H9 (cell line): ENCODE measurements around the gene COPS8. TPM values are rescaled to one million over a fixed set of nuclear protein-coding genes. Genes with fewer than 3 reads are reported as not detected.

ENCODE experiments used
- DNase-seq: peaks from one replicate; pipeline ENCODE4 v3.0.0-alpha.2; 2017
- H2AFZ ChIP-seq: one replicate; pipeline ENCODE4 v1.6.1; 2013; ENCODE audit warnings: mild to moderate bottlenecking, low read length, control low read depth, moderate library complexity
- H2AK5ac ChIP-seq: 2 replicates; pipeline ENCODE4 v1.6.1; 2013; ENCODE audit warnings: low read length, control low read depth, mixed read lengths; ENCODE audit not compliant: insufficient read length
- H2BK120ac ChIP-seq: one replicate; pipeline ENCODE4 v1.6.1; 2013; ENCODE audit warnings: low read depth, mild to moderate bottlenecking, low read length, control low read depth, inconsistent platforms; ENCODE audit not compliant: poor library complexity, severe bottlenecking
- H2BK12ac ChIP-seq: 2 replicates; pipeline ENCODE4 v1.6.1; 2013; ENCODE audit warnings: low read length, control low read depth, mixed read lengths, low read depth; ENCODE audit not compliant: insufficient read length
- H2BK15ac ChIP-seq: 2 replicates; pipeline ENCODE4 v1.6.1; 2013; ENCODE audit warnings: low read depth, low read length, control low read depth
- H2BK20ac ChIP-seq: one replicate; pipeline ENCODE4 v1.6.1; 2013; ENCODE audit warnings: low read depth, mild to moderate bottlenecking, low read length, control low read depth, inconsistent platforms; ENCODE audit not compliant: poor library complexity, severe bottlenecking
- H2BK5ac ChIP-seq: 2 replicates; pipeline ENCODE4 v1.6.1; 2013; ENCODE audit warnings: low read length, control low read depth, mixed read lengths; ENCODE audit not compliant: insufficient read length
- H3K14ac ChIP-seq: 2 replicates; pipeline ENCODE4 v1.6.1; 2013; ENCODE audit warnings: low read length, control low read depth; ENCODE audit not compliant: insufficient read depth
- H3K18ac ChIP-seq: 2 replicates; pipeline ENCODE4 v1.6.1; 2013; ENCODE audit warnings: low read depth, mild to moderate bottlenecking, mixed read lengths, low read length, control low read depth; ENCODE audit not compliant: insufficient read length
- H3K23ac ChIP-seq: 2 replicates; pipeline ENCODE4 v1.6.1; 2013; ENCODE audit warnings: low read length, control low read depth, mixed read lengths, low read depth; ENCODE audit not compliant: insufficient read length
- H3K23me2 ChIP-seq: 2 replicates; pipeline ENCODE4 v1.6.1; 2013; ENCODE audit warnings: low read depth, mild to moderate bottlenecking, mixed read lengths, low read length, control low read depth; ENCODE audit not compliant: insufficient read length, poor library complexity, severe bottlenecking
- H3K27ac ChIP-seq: 2 replicates; pipeline ENCODE4 v1.5.1; 2013; ENCODE audit warnings: low read length, control low read depth, mixed read lengths, low read depth; ENCODE audit not compliant: insufficient read length
- H3K27me3 ChIP-seq: 2 replicates; pipeline ENCODE4 v1.6.1; 2013; ENCODE audit warnings: low read length, control low read depth, inconsistent platforms; ENCODE audit not compliant: insufficient read depth
- H3K4ac ChIP-seq: 2 replicates; pipeline ENCODE4 v1.6.1; 2013; ENCODE audit warnings: low read depth, mild to moderate bottlenecking, control low read depth, inconsistent platforms, low read length, moderate library complexity
- H3K4me1 ChIP-seq: 2 replicates; pipeline ENCODE4 v1.6.1; 2013; ENCODE audit warnings: low read length, control low read depth, inconsistent platforms; ENCODE audit not compliant: insufficient read depth
- H3K4me2 ChIP-seq: 2 replicates; pipeline ENCODE4 v1.6.1; 2013; ENCODE audit warnings: low read length, control low read depth, mixed read lengths; ENCODE audit not compliant: insufficient read length, insufficient read depth
- H3K56ac ChIP-seq: 2 replicates; pipeline ENCODE4 v1.6.1; 2013; ENCODE audit warnings: low read depth, mild to moderate bottlenecking, mixed read lengths, low read length, control low read depth; ENCODE audit not compliant: insufficient read length
- H3K79me1 ChIP-seq: 2 replicates; pipeline ENCODE4 v1.6.1; 2013; ENCODE audit warnings: low read depth, mild to moderate bottlenecking, moderate library complexity, low read length, control low read depth, inconsistent platforms; ENCODE audit not compliant: insufficient read depth, poor library complexity, severe bottlenecking
- H3K79me2 ChIP-seq: 2 replicates; pipeline ENCODE4 v1.6.1; 2013; ENCODE audit warnings: low read length, control low read depth, inconsistent platforms; ENCODE audit not compliant: insufficient read depth
- H3K9ac ChIP-seq: 2 replicates; pipeline ENCODE4 v1.6.1; 2013; ENCODE audit warnings: low read length, control low read depth, mixed read lengths; ENCODE audit not compliant: insufficient read length; ENCODE audit errors: extremely low read depth
- H3K9me3 ChIP-seq: one replicate; pipeline ENCODE4 v1.6.1; 2013; ENCODE audit warnings: low read depth, low read length, inconsistent platforms; ENCODE audit not compliant: control insufficient read depth
- H3T11ph ChIP-seq: one replicate; pipeline ENCODE4 v1.6.1; 2013; ENCODE audit warnings: mild to moderate bottlenecking, low read length, control low read depth, inconsistent platforms
- H4K20me1 ChIP-seq: one replicate; pipeline ENCODE4 v1.6.1; 2013; ENCODE audit not compliant: control insufficient read depth, insufficient read length, insufficient read depth
- H4K5ac ChIP-seq: 2 replicates; pipeline ENCODE4 v1.6.1; 2013; ENCODE audit warnings: low read depth, mild to moderate bottlenecking, mixed read lengths, low read length, control low read depth; ENCODE audit not compliant: insufficient read length
- H4K8ac ChIP-seq: replicated peaks from 2 replicates; pipeline ENCODE4 v1.6.1; 2013; ENCODE audit warnings: low read length, control low read depth, mixed read lengths, low read depth; ENCODE audit not compliant: insufficient read length
- H4K91ac ChIP-seq: 2 replicates; pipeline ENCODE4 v1.6.1; 2013; ENCODE audit warnings: low read depth, mild to moderate bottlenecking, moderate library complexity, mixed read lengths, low read length, control low read depth; ENCODE audit not compliant: insufficient read length
- H3K27ac Mint-ChIP-seq, 3 experiments: 2 replicates in 2 of 3; 3 replicates in 1 of 3; pipeline ENCODE4 v1.8.0; 2020 to 2021; ENCODE audit warnings: mixed read lengths in 3 of 3, mild to moderate bottlenecking in 1 of 3, moderate library complexity in 1 of 3
- H3K27me3 Mint-ChIP-seq: 2 replicates; pipeline ENCODE4 v1.8.0; 2021; ENCODE audit warnings: low read depth, mild to moderate bottlenecking, moderate library complexity, mixed read lengths
- H3K36me3 Mint-ChIP-seq, 3 experiments: 2 replicates in 2 of 3; 3 replicates in 1 of 3; pipeline ENCODE4 v1.8.0; 2020 to 2021; ENCODE audit warnings: low read depth in 3 of 3, mixed read lengths in 3 of 3; ENCODE audit not compliant: insufficient read depth in 1 of 3
- H3K4me1 Mint-ChIP-seq, 2 experiments: 2 replicates each; pipeline ENCODE4 v1.8.0; 2020; ENCODE audit warnings: mixed read lengths in 2 of 2
- H3K4me3 Mint-ChIP-seq, 2 experiments: 2 replicates in 1 of 2; 3 replicates in 1 of 2; pipeline ENCODE4 v1.8.0; 2020 to 2021; ENCODE audit warnings: mild to moderate bottlenecking in 2 of 2, mixed read lengths in 2 of 2, moderate library complexity in 1 of 2
- H3K9me3 Mint-ChIP-seq, 2 experiments: 2 replicates in 1 of 2; 3 replicates in 1 of 2; pipeline ENCODE4 v1.8.0; 2020; ENCODE audit warnings: mild to moderate bottlenecking in 2 of 2, mixed read lengths in 2 of 2, moderate library complexity in 1 of 2
- CTCF ChIP-seq: fragments of 200-600 bp; sonication (generic); conservative IDR thresholded peaks from 3 replicates; pipeline ENCODE4 v1.8.0; 2021; ENCODE audit warnings: antibody characterized with exemption, mild to moderate bottlenecking
- WGBS: extraction: QIAGEN DNeasy Blood & Tissue Kit; methylation state at CpG from one replicate; pipeline ENCODE4 v1.1.7; 2013; ENCODE audit warnings: missing lambda C conversion rate, low lambda C conversion rate, mixed read lengths; ENCODE audit not compliant: insufficient read length; ENCODE audit errors: extremely low coverage; 5-methylcytosine and 5-hydroxymethylcytosine counted together
- total RNA-seq: library from RNA; stranded (reverse); gene quantifications from 2 replicates; pipeline ENCODE4 v1.2.1, GENCODE V29; 2021

The COPS8 gene
- total RNA-seq, 1 experiment from 2014 or later = 65.2 TPM

GRCh38 chr2:237115870-237116269, 30.2 kb downstream of the COPS8 start:
- H3K9me3 ChIP-seq = no peaks in the 10 kb centered on the region
- H2AK5ac ChIP-seq = no peak overlapping the region
- no peaks in the 10 kb centered on the region for H3K27me3 ChIP-seq
- H4K20me1 ChIP-seq = no peaks in the 10 kb centered on the region
- H3K23me2 ChIP-seq = no peaks in the 10 kb centered on the region
- H2BK5ac ChIP-seq = no peak overlapping the region
- no peak overlapping the region for H3K18ac ChIP-seq
- H2BK20ac ChIP-seq = no peak overlapping the region
- H2BK12ac ChIP-seq = no peak overlapping the region
- H2BK15ac ChIP-seq = no peak overlapping the region
- H3K4me1 ChIP-seq = no peaks in the 10 kb centered on the region
- no peak for TF ChIP-seq CTCF
- no peak overlapping the region for H3K27ac ChIP-seq
- no peak overlapping the region for H3K23ac ChIP-seq
- no CpG with 5 or more reads among the region's 3 CpGs for WGBS
- no peak overlapping the region for H4K91ac ChIP-seq
- H2AFZ ChIP-seq = no peak overlapping the region
- no peaks in the 10 kb centered on the region for H3K79me2 ChIP-seq
- DNase-seq = no peak
- H3K9ac ChIP-seq = no peak overlapping the region
- H4K5ac ChIP-seq = no peak overlapping the region
- H2BK120ac ChIP-seq = no peak overlapping the region
- no peaks in the 10 kb centered on the region; a peak in 1 of 5 replicates for H3K9me3 Mint-ChIP-seq
- H3K27me3 Mint-ChIP-seq = peaks cover 7% of the 10 kb centered on the region
- no peak overlapping the region for H3K4me2 ChIP-seq
- no peaks in the 10 kb centered on the region for H3K4me1 Mint-ChIP-seq
- no peak overlapping the region for H3K4me3 Mint-ChIP-seq
- no peaks in the 10 kb centered on the region for H3K79me1 ChIP-seq
- no peak overlapping the region for H4K8ac ChIP-seq
- no peak overlapping the region for H3K4ac ChIP-seq
- no peak overlapping the region for H3K14ac ChIP-seq
- H3K56ac ChIP-seq = no peak overlapping the region
- no peaks in the 10 kb centered on the region for H3K36me3 Mint-ChIP-seq
- no peak overlapping the region for H3T11ph ChIP-seq
- no peak overlapping the region for H3K27ac Mint-ChIP-seq
